OCI-M2 (cell line): ENCODE data around the gene MTHFD2L.
"Not testable (repeated sequence)": the region's sequence is repeated elsewhere in the genome, so short reads cannot be mapped to it uniquely, and the experiment has no call there.

Experiments used
- DNase-seq: peaks from one replicate; lab custom pipeline; 2025; ENCODE audit not compliant: unreplicated experiment; lab: John Stamatoyannopoulos, UW

The MTHFD2L gene

GRCh38 chr4:74157561-74158465, at the start of gene MTHFD2L:
MTHFD2L (plus strand) TSS chr4:74158118; CDS start chr4:74158139, 21 bp downstream.
- DNase-seq, result peak; percentile 48

- DNase-seq, result no peak
Observed at GRCh38 chr4:74108457-74109115, 49.3 kb upstream of the MTHFD2L start.

DNA sequence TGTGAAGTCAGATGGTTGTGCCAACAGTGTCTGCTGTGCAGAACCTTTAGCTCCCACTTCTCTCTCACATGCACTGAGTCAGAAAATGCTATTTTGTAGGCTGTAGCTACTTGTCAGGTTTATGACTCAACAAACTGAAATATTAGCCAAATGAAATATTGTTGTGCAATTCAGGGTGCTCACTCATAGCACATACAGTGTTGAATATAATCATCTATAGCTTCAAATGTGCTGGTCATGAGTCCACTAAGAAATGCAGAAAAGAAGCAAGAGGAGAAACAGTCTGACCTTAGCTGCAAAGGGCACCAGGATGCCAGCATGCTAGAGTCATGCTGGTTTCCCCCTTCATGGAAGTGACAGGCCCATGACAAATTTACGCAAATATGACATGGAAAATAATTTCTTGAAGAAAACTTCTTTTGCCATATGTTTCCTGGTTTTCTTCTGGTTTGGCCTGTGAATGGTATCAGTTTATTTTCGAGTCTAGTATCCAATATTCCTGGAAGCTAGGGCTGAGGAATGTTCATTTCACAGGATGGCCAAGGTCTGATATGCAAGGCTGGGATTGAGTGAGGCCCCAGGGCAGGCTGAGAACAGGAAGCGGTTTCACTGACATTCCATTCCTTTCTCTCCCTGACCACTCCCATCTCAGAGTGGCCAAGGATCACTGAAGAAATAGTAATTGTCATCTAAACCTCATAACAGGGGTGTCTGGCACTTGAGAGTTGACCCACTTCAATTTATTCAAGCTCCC, 48.6 kb upstream of the MTHFD2L start:
- DNase-seq, result no peak

DNA sequence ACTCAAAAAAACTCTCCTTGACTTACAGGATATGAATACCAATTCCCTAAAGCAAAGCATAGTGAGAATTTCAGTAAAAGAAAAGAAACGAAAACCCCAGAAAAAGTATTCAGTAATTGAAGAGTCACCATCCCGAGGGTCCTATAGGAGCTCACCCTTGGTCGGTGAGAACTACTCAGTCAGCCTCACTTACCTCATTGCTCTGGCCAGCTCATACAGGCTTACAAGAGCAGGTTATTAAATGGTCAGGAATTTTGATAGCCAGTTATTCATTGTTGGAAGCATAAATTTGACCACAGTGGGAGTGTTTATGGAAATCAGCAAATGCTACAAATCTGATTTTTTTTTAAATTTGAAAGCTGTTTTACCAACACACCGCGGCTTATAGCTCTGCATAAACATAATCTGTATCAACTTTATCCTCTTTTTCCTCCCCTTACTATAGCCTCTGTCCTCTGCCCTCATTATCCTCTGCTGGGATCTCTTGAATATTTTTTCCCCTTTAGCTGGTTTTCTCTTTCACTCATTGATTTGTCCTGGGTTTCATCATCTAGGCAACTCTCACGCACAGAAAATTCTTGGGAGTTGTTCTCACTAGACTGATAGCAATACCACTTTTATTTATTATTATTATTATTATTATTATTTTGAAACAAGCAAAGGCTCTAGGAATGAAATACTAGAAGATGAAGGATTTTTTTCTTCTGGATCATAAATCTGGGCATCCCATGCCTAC, 47.9 kb upstream of the MTHFD2L start:
- no peak for DNase-seq

DNA sequence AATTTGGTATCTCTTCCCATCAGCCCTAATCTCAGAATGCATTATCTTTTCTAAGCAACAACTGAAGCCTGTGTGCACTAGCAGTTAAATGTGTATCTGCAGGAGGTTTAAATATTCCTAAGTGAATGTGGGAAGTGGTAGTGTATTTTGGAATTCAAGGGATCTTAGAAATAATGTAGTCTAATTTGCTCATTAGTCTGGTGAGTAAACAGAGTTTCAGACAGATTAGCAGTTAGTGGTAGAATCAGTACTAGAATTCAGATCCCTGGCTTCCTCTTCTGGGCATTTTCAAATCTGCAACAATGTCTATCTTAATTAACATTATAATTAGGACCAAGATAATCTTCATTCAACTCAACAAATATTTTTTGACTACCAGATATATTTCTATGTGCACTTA, 47.2 kb upstream of the MTHFD2L start:
- DNase-seq, result no peak

DNA sequence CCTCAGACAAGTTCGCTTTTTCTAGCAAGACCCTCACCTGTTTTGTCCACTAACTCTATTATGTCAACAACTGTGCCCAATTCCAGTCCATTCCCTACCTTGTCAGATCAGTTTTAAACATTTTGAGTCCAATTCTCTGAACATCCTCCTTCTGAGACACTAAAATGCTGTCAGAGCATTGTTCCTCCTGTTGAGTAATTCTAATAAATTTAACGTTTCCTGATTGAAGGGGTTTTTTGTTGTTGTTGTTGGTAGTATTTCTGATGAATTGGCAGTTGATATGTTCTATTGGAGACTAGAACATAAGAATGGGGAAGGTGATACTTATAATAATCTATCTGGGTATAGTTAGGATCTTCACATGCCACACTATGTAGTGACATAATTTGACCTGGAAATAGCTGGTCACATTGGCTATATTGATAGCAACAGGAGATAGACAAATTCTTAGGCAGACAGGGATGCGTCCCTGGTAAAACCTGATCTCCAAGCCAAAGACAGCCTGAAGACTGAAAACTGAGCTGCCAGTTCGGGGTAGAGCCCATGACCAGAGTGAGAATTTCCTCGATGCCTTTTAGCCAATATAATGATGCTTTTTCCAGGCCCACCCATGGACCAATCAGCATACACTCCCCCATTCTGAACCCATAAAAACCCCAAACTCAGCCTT, 46.5 kb upstream of the MTHFD2L start:
- no peak for DNase-seq

DNA sequence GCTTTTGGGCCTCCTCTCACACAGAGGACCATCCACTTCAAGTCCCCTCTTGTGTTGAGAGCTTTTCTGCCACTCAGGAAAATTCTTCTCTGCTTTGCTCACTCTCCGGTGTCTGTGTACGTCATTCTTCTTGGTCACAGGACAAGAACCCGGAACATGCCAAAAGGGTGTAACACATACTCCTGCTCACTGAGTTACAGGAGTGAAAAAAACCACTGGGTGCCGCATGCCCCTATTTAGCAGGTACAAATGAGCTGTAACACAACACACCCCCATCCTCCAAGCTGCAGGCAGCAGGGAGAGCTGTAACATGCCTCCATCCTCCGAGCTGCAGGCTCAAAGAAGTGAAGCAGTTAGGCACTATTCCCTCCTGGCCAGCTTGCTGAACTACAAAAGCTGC, 45.9 kb upstream of the MTHFD2L start:
- DNase-seq, result no peak

DNA sequence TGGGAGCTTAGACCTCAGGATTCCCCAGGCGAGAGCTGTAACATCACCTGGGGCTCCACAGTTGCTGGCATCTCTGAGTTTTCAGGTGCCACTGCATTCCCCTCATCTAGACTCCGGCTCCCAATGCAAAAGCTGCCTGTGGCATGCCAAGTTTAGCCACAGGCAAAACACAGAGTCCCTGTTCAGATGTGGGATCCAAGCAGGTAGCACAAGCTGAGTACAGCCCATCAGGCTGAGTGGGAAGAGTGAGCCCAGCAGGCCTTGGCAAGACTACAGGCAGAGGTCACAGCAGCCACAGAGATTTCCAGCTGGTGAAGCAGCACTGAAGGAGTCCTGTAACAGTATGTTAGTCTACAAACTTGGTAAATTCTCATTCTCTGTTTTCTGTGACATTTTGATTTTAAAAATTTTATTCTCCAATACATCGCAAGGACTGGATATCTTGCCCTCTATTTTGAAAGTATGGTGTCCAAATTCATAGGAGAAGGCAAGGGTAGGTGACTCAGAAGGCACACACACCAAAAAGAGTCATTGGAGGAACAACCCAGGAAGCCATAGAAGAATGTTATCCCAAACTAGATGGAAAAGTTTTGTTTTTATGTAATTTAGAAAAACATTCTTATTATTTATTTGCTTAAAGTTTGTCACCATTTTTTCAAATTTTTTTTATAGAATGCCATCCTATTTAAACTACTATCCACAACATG, 45.4 kb upstream of the MTHFD2L start:
- no peak for DNase-seq

GRCh38 chr4:74114234-74114633, 43.7 kb upstream of the MTHFD2L start:
- no peak for DNase-seq

DNA sequence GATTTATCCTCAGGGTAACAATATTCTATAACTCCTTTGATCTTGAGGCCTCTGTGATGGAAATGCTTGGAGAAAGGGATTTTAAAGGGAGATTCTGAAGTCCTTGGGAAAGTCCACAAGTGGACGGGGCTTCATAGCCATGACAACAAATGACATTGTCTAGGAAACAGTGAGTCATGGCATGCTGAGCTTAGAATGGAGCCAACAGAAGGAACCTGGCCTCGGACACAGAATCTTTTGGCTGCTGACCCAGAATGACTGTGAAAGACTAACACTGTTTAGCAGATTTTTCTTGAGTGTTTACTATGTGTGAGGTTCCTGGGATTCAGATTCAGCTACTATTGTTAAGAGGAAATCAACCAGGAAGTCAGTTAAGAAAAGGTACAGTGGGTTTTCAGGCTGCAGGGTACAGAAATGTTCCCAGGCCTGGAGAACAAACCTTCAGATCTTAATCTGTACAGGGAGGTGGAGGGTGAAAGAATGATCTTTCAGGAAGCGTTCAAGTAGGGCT, 40.8 kb upstream of the MTHFD2L start:
- DNase-seq, result no peak

- DNase-seq, result no peak
Observed at GRCh38 chr4:74118600-74119338, 39.1 kb upstream of the MTHFD2L start.

- DNase-seq, result no peak
Observed at GRCh38 chr4:74120086-74120485, 37.8 kb upstream of the MTHFD2L start.

DNA sequence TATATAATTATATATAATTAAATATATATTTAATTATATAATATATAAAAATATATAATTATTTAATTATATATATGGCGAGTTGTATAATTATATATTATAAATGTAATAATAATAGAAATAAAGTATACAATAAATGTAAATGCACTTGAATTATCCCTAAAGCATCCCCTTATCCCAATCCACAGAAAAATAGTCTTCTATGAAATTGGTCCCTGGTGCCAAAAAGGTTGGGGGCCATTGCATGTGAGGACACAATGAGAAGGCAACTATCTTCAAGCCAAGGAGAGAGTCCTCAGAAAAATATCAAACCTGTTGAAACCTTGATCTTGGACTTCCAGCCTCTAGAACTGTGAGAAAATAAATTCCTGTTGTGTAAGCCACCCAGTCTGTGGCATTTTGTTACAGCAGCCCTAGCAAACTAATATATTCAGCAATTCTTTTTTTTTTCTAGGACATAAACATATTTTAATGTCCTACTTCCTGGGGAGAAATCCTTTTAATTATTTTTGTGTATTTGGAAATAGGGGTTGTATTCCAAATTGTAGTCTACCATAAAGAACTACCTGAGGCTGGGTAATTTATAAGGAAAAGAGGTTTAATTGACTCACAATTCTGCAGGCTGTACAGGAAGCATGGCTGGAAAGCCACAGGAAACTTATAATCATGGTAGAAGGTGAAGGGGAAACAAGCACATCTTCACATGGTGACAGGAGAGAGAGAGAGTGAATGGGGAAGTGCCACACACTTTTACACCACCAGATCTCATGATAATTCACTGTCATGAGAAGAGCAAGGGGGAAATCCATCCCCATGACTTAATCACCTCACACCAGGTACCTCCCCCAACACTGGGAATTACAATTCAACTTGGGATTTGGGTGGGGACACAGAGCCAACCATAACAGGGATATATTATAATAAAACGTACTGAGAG, 36.0 kb upstream of the MTHFD2L start:
- no peak for DNase-seq

GRCh38 chr4:74123065-74123728, 34.7 kb upstream of the MTHFD2L start:
- no peak for DNase-seq

- DNase-seq, result no peak
Observed at GRCh38 chr4:74125029-74125428, 32.9 kb upstream of the MTHFD2L start.

DNA sequence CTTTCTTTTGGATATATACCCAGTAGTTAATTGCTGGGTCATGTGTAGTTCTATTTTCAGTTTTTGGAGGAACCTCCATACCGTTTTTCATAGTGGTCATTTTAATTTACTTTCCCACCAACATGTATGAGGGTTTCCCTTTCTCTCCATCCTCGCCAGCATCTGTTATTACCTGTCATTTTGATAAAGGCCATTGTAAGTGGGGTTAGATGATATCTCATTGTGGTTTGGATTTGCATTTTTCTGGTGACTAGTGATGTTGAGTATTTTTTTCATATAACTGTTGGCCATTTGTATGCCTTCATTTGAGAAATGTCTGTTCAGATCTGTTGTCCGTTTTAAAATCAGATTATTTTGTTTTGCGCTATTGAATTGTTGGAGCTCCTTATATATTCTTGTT, 30.2 kb upstream of the MTHFD2L start:
- DNase-seq, result no peak

DNA sequence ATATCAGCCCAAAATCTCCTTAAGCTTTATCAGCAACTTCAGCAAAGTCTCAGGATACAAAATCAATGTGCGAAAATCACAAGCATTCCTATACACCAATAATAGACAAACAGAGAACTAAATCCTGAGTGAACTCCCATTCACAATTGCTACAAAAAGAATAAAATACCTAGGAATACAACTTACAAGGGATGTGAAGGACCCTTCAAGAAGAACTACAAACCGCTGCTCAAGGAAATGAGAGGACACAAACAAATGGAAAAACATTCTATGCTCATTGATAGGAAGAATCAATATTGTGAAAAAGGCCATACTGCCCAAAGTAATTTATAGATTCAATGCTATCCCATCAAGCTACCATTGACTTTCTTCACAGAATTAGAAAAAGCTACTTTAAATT, 27.1 kb upstream of the MTHFD2L start:
- not testable (repeated sequence) for DNase-seq
